Esophagus muscularis mucosa (tissue), 3 donors: ENCODE measurements around the gene IKZF3.

Source experiments
- POLR2A ChIP-seq: fragments of 450-650 bp; IDR thresholded peaks from one replicate; pipeline ENCODE4 v1.6.1; 2017; ENCODE audit warnings: antibody characterized with exemption, moderate library complexity, mild to moderate bottlenecking, low read depth
- TF ChIP-seq, protein P1 (sequence below), 3 experiments: fragments of 200-600 bp in 2 of 3; fragments of 450-650 bp in 1 of 3; sonication (generic) in 2 of 3; IDR thresholded peaks; one replicate each; pipeline ENCODE4 v1.5.1; 2017 to 2019; ENCODE audit warnings: antibody characterized with exemption in 3 of 3, mild to moderate bottlenecking in 2 of 3, moderate library complexity in 1 of 3

DNA sequence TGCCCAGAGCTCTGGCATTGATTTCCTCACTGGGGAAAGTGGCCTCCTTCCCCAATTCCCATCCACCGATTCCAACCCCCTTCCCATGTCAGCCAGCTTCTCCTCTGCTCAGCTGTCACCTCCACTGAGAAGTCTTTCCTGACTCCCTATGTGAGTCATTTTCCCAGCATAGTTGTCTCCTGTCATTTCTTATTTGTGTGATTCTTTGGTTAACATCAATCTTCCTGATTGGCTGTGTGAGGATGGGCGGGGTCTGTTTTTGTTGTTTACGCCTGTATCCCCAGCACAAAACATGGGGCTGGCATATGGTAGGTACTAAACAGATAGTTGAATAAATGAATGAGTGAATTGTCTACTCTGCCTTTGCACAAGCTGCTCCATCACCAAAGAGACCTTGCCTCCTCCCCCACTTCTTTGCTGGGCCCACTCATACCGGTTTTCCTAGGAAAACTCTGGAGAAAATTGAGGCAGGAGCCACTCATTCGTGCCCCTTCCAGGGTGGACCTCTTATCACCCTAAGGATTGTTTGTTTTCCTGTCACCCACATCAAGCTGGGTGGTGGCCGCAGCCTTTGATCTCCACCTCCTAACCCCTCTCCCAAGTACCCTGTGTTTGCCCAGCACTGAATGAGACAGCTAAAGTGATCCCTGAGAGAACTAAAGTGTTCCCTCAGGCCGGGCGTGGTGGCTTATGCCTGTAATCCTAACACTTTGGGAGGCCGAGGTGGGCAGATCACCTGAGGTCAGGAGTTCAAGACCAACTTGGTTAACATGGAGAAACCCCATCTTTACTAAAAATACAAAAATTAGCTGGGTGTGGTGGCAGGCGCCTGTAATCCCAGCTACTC is 127.6 kb downstream of the IKZF3 start:
- TF ChIP-seq, protein P1, sequence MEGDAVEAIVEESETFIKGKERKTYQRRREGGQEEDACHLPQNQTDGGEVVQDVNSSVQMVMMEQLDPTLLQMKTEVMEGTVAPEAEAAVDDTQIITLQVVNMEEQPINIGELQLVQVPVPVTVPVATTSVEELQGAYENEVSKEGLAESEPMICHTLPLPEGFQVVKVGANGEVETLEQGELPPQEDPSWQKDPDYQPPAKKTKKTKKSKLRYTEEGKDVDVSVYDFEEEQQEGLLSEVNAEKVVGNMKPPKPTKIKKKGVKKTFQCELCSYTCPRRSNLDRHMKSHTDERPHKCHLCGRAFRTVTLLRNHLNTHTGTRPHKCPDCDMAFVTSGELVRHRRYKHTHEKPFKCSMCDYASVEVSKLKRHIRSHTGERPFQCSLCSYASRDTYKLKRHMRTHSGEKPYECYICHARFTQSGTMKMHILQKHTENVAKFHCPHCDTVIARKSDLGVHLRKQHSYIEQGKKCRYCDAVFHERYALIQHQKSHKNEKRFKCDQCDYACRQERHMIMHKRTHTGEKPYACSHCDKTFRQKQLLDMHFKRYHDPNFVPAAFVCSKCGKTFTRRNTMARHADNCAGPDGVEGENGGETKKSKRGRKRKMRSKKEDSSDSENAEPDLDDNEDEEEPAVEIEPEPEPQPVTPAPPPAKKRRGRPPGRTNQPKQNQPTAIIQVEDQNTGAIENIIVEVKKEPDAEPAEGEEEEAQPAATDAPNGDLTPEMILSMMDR (IDR thresholded peaks at IDR 0.05): no peak
- TF ChIP-seq POLR2A: no peak
